ENCODE measurements around the gene IL17A.

IL17A gene

GRCh38 chr6:52186075-52186474 is at the start of gene IL17A:
Gene IL17A, plus strand, starts transcription at chr6:52186375. Its CDS starts 57 bp downstream, at chr6:52186432.
- DNase-seq (ENCODE audit: low read depth): no peak

DNA sequence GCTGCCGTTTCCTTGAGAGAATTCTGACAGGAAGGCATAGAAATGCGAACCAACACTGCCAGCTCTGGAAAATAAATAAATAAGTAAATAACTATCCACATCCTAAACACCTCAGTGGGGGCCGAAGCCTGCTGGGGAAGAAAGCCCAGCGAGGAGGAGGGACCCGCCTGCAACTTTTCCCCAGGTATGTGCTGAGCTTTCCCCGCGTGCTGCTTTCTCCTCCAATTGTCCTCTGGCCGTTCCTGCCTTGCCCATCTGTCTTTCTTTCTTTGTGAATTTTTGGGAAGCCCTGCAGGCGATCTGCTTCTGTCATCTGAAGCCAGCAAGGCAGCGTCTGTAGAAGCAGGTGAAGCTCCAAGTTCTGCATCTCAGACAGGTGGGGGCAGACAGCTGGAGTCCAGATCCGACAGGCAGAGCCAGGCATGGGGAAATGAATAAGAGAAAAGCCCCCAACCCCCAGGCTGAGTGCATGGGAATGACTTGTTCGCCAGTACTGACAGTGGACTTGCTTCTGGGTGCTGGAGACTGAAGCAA is 49.2 kb upstream of the IL17A start:
- DNase-seq (ENCODE audit: low read depth): no peak

DNA sequence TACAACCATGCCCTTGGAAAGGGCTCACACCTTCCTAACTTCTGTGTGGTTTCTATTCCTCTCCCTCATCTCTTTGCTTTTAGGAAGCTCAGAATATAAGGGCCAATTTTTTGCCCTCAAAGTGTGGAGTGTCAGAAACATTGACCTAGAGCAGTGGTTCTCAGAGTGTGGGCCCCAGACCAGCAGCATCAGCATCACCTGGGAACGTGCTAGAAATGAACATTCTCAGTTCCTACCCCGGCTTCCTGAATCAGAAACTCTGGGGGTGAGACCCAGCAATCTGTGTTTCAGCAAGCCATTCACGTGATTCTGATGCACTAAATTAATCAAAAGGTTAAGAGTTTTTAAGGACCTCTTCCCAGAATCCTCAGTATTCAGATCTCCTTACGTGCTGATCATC is 47.9 kb upstream of the IL17A start:
- DNase-seq (ENCODE audit: low read depth): no peak

- DNase-seq (ENCODE audit: low read depth): no peak
These were observed 46.0 kb upstream of the IL17A start for GRCh38 chr6:52139985-52140680.

GRCh38 chr6:52141596-52141995 is 44.6 kb upstream of the IL17A start:
- no peak for DNase-seq (ENCODE audit: low read depth)

GRCh38 chr6:52142556-52142955 is 43.6 kb upstream of the IL17A start:
- no peak for DNase-seq (ENCODE audit: low read depth)

- DNase-seq (ENCODE audit: low read depth): no peak
These were observed 42.6 kb upstream of the IL17A start for GRCh38 chr6:52143551-52143950.

DNA sequence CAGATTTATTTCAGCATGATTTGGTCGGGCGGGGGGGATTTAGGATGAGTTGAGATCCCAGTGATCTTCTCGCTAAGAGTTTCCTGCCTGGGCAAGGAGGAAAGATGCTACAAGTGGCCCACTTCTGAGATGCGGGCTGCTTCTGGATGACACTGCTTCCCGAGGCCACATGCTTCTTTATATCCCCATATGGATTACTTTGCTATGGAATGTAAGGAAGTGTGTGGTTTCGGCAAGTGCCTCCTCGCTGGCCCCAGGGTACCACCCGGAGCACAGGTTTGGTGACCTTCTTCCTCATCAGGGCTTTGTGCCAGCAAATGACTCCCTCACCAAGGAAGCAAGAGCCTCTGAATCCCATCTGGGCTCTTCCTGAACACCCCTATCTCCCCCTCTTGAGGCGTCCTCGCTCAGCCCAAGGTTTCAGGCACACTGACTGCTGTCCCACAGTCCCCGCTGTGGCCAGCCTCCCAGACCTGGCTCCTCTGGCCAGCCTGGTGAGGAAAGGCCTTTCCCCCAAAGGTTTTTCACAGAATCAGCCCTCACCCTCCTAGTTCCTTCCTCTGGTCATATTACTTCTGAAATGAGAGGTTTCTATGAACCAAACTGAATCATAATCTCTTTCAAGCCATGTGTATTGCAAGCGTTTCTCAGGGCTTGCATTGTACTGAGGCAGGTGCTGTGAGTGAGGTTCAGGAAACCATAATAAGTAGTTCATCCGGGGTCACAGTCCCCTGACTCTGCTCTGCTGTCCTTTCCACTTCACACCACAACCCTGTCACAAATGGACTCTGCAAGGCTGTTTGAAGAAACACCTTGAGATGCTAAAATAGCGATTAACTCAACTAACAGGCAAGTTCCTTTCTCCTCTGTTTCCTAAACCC is 41.7 kb upstream of the IL17A start:
- no peak for DNase-seq (ENCODE audit: low read depth)

- no peak for DNase-seq (ENCODE audit: low read depth)
These were observed 39.2 kb upstream of the IL17A start for GRCh38 chr6:52146851-52147445.

DNA sequence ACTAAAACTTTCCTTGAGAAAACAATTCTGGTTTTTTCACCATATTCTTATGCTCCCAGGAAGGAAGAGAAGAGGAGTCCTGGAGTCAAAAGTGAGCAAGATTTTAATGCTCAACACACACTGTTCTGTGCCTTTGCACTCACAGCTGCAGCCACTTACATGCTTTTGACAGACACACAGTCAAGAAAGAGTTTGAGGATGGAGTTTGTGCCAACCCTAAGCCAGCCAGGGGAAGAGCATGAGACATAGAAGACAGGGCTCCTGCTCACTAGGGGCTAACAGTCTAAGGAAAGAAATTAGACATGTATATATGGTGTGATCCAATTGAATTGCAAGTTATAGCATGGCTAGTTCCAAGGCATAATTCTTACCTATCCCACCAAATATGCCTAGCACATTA is 37.1 kb upstream of the IL17A start:
- no peak for DNase-seq (ENCODE audit: low read depth)

DNA sequence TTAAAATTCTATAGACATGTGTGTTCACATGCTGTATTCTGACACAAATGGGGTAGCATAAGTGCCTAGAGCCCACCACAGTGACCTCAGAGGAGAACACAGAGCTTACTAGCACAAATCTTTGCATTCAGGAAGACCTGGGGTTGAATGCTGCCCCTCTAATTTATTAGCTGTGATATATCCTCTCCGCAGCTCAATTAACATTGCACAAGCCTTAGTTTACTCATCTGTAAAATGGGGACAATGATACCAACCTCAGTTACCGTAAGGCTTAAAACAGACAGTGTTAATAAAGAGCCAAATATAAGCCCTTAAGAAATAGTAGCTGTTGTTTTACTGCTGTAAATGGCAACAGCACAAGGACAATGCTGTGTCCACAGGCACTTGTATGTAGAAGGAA is 36.2 kb upstream of the IL17A start:
- no peak for DNase-seq (ENCODE audit: low read depth)

DNA sequence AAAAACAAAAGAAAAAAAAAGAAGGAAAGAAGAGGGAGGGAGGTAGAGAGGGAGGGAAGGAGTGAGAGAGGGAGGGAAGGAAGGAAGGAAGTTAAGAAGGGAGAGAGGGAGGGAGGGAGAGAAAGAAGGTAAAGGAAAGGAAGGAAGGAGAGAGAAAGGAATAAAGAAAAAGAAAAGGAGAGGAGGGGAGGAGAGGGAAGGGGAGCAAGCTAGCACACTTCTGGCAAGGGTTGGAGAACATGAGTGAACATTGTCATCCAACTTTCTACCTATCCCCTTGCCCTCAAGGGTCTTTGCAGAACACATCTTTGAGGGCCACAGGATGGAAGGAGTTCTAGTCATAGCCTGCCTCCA is 34.1 kb upstream of the IL17A start:
- DNase-seq (ENCODE audit: low read depth): no peak

- no peak for DNase-seq (ENCODE audit: low read depth)
These were observed 33.4 kb upstream of the IL17A start for GRCh38 chr6:52152711-52153160.

DNA sequence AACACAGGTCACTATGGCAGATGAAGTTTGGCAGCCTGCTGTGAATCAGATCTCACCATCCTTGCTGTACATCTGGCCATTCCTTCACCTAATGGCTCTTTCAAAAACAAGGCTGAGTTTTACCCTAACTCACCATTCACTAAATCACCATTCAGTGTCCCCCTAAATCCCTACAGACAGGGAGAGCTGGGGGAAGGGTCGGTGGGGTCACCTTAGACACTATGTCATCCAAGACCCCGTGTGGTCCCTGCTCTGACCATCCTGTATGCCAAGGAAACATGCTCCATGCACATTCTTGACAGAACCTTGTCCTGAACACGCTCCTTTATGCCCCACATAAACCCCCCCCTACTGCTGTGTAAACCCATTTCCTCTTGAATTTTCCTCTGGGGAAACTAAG is 31.8 kb upstream of the IL17A start:
- DNase-seq (ENCODE audit: low read depth): no peak

GRCh38 chr6:52155791-52156576 is 30.2 kb upstream of the IL17A start:
- no peak for DNase-seq (ENCODE audit: low read depth)

DNA sequence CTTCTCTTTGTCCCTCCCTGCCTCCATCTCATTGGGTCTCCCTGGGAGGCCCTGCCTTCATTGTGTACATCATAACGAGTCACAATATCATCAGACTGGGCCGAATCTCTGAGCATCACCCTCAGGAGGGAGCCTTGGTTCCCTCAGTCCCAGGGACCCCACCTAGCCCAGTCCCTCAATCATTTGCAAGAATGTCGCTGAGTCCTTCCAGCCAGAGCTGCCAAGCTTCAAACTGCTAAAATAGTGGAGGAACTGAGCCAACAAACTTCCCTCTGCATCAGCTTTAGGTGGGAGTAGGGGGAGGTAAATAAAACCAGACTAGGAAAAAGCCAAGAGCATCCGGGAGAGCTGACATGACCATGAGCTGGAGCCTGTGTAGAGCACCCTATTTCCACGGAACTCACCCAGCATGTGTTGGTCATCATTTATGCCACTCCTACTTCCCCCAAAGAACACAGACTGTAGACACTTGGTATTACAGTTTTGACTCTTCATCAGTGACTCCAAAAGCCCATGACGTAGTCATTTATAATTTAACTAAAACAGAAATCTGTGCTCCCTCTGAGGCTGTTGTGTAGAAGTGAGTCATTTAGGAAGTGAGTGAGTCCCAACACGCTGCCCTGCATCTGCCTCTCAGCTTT is 28.8 kb upstream of the IL17A start:
- peak; percentile 49 for DNase-seq (ENCODE audit: low read depth)

DNA sequence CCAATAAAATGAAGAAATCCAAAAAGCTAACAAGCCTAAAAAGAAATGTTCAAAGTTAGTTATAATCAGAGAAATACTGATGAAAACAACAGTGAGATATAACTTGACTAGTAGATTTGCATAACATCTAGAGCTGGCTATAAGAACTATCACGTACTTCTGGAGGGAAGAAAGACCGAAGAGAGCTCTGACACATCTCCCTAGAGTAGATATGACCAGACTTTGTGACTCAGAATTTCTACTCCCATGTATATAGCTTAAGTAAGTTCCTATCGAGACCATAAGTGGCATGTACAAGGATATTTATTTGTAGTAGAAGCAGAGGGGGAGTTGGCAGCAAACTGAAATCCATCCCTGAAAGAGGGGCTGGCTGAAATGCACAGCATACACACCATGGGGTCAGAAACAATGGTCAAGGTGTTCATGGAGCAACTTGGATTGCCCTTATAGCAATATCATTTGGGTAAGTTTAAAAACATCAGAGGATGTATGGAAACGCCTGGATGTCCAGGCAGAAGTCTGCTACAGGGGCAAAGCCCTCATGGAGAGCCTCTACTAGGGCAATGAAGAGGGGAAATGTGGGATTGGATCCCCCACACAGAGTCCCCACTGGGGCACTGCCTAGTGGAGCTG is 25.6 kb upstream of the IL17A start:
- DNase-seq (ENCODE audit: low read depth): no peak

DNA sequence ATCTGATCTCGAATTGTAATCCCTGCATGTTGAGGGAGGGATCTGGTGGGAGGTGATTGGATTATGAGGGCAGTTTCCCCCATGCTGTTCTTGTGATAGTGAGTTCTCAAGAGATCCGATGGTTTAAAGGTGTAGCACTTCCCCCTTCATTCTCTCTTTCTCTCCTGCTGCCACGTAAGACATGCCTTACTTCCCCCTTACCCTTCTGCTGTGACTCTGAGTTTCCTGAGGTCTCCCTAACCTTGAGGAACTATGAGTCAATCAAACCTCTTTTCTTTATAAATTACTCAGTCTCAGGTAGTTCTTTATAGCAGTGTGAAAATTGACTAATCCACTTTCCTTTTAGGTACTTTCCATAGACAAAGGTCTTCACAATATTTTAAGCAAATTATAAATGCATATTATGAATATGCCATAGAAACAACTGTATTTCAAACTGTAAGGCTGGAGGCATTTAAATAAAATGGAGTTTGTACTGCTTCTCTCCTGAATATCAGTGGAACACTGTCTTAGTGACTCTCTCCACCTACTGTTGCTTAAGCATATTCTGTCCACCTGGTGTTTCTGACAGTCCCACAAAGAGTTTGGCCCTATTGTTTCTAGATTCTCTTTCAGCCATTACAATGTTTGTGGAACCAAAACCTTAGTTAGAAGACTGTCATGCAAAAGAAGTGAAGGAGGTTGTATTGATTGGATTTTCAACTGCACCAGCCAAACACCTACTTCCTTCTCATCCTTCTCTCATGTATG is 24.3 kb upstream of the IL17A start:
- DNase-seq (ENCODE audit: low read depth): no peak

DNA sequence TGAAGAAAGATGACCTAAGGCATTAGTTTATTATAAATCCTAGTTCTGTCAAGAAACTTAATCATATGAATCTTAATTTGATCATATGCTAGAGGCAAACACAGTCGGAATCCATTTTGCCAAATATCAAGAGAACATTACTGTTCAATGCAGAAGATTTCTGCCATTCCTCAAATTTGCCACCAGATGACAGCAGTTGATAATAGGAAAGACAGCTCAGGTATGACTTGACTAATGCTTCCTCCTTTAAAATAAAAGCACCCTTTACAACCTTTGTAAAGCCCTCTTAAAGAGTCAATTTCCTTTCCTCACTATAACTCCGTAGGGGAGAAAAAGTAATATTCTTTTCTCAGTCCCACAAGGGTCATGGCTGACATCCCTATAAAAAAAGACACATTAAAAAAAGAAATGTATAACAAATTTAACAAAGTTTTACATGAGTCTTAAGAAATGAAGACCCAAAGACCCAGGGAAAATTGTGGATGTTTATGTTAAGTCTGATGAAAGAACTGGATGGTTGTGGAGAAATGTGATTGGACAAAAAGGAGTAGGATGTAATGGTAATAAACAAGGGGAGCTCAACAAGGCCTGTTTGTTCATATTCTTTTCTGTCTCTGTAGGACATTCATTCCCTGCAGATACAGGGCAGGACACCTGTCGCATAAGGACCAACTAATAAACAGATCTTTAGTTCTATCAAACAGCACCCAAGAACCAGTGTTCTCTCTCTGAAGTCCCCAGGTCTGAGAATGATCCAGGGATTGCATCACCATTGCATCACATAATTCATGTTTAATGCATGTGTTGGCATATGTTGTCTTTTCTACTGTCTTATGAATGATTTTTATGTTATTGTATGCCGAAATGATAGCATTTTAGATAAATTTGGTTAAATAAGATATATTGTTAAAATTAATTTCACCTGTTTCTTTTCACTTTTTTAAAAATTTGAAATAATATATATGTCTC is 23.0 kb upstream of the IL17A start:
- no peak for DNase-seq (ENCODE audit: low read depth)
